Muscle of leg (tissue), 11 donors: ENCODE data around the gene GPC3. TPM values are rescaled to one million over a fixed set of nuclear protein-coding genes. Genes with fewer than 3 reads are reported as not detected.
A peak's percentile ranks its signal among the peaks of the same experiment; 100 is the strongest.

ENCODE experiments used
- DNase-seq: peaks from one replicate; pipeline ENCODE4 v3.0.0; 2013
- H3K27ac ChIP-seq: one replicate; pipeline ENCODE4 v1.5.1; 2013; ENCODE audit warnings: mild to moderate bottlenecking, low read length, control low read depth
- H3K27me3 ChIP-seq: one replicate; pipeline ENCODE4 v1.6.1; 2013; ENCODE audit warnings: low read length; ENCODE audit not compliant: control insufficient read depth, insufficient read depth
- H3K36me3 ChIP-seq: one replicate; pipeline ENCODE4 v1.6.1; 2013; ENCODE audit warnings: low read length; ENCODE audit not compliant: control insufficient read depth, insufficient read depth
- H3K4me1 ChIP-seq: one replicate; pipeline ENCODE4 v1.6.1; 2013; ENCODE audit warnings: low read length; ENCODE audit not compliant: control insufficient read depth, insufficient read depth
- H3K4me3 ChIP-seq: one replicate; pipeline ENCODE4 v1.5.1; 2013; ENCODE audit warnings: low read length, control low read depth
- H3K9me3 ChIP-seq: replicated peaks from 2 replicates; pipeline ENCODE4 v1.6.1; 2013; ENCODE audit warnings: low read depth, low read length; ENCODE audit not compliant: control insufficient read depth
- WGBS: methylation state at CpG from one replicate; pipeline ENCODE4 v1.1.5; 2013; ENCODE audit warnings: missing lambda C conversion rate; ENCODE audit not compliant: insufficient coverage; 5-methylcytosine and 5-hydroxymethylcytosine counted together
- polyA plus RNA-seq, 8 donors: library from polyadenylated mRNA; unstranded; fragments of 120-200 nt; gene quantifications; one replicate each; pipeline versions ENCODE4 v1.2.1 to v1.2.3, GENCODE V29; 2013; ENCODE audit warnings: inconsistent platforms in 1 of 8, low replicate concordance in 1 of 8; ENCODE audit not compliant: insufficient read length in 8 of 8, insufficient read depth in 1 of 8
- total RNA-seq: library from RNA; stranded (reverse); fragments of 120-200 nt; gene quantifications from one replicate; pipeline ENCODE4 v1.2.4, GENCODE V29; 2013

The GPC3 gene
- total and polyA plus RNA-seq, 9 donors, result 271 to 581 (median 367) TPM

GRCh38 chrX:133549295-133549933, 436.0 kb downstream of the GPC3 start:
- H3K36me3 ChIP-seq, result peaks cover 3% of the 10 kb centered on the region
- H3K27ac ChIP-seq, result no peak overlapping the region
- peaks cover 2% of the 10 kb centered on the region for H3K4me1 ChIP-seq
- DNase-seq, result no peak
- H3K4me3 ChIP-seq, result no peak overlapping the region
- H3K27me3 ChIP-seq, result peaks cover 2% of the 10 kb centered on the region
- H3K9me3 ChIP-seq, result peaks cover 3% of the 10 kb centered on the region

- Histone ChIP-seq H3K4me3 (no peak overlapping the region), H3K27ac (no peak overlapping the region), H3K9me3 (peaks cover 3% of the 10 kb centered on the region), H3K4me1 (peaks cover 10% of the 10 kb centered on the region), H3K27me3 (peaks cover 5% of the 10 kb centered on the region), H3K36me3 (peaks cover 3% of the 10 kb centered on the region)
- DNase-seq, result no peak
Observed at GRCh38 chrX:133546441-133546840, 439.0 kb downstream of the GPC3 start.

GRCh38 chrX:133544778-133545177, 440.6 kb downstream of the GPC3 start:
- WGBS, result 100% methylated on average over 1 of the region's 3 CpGs
- Histone ChIP-seq H3K4me1 (peaks cover 10% of the 10 kb centered on the region), H3K27me3 (peaks cover 7% of the 10 kb centered on the region), H3K4me3 (no peak overlapping the region), H3K36me3 (peaks cover 3% of the 10 kb centered on the region), H3K27ac (peak overlapping the region; percentile 20), H3K9me3 (peaks cover 3% of the 10 kb centered on the region)
- DNase-seq, result no peak

GRCh38 chrX:133544115-133544514, 441.3 kb downstream of the GPC3 start:
- Histone ChIP-seq H3K4me3 (no peak overlapping the region), H3K27ac (peak overlapping the region; percentile 3), H3K27me3 (peaks cover 7% of the 10 kb centered on the region), H3K36me3 (peaks cover 3% of the 10 kb centered on the region), H3K9me3 (peaks cover 3% of the 10 kb centered on the region), H3K4me1 (peaks cover 10% of the 10 kb centered on the region)
- WGBS, result 40% methylated on average over 1 of the region's 3 CpGs
- peak; percentile 64 for DNase-seq

- WGBS, result 86% methylated on average over 1 of the region's 2 CpGs
- Histone ChIP-seq H3K27ac (peak overlapping the region; percentile 2), H3K4me3 (no peak overlapping the region), H3K4me1 (peaks cover 10% of the 10 kb centered on the region), H3K27me3 (peaks cover 7% of the 10 kb centered on the region), H3K9me3 (peaks cover 3% of the 10 kb centered on the region), H3K36me3 (peaks cover 3% of the 10 kb centered on the region)
- no peak for DNase-seq
Observed at GRCh38 chrX:133543654-133544053, 441.7 kb downstream of the GPC3 start.

- Histone ChIP-seq H3K9me3 (peaks cover 3% of the 10 kb centered on the region), H3K4me3 (no peak overlapping the region), H3K27ac (peak overlapping the region; percentile 35), H3K27me3 (peaks cover 7% of the 10 kb centered on the region), H3K4me1 (peaks cover 10% of the 10 kb centered on the region), H3K36me3 (peaks cover 3% of the 10 kb centered on the region)
- DNase-seq, result no peak
- 8% methylated on average over 2 of the region's 3 CpGs for WGBS
Observed at GRCh38 chrX:133542476-133542875, 442.9 kb downstream of the GPC3 start.

- DNase-seq, result peak; percentile 54
Observed at GRCh38 chrX:133541021-133541420, 444.4 kb downstream of the GPC3 start.

GRCh38 chrX:133538148-133538547, 447.2 kb downstream of the GPC3 start:
- Histone ChIP-seq H3K27ac (no peak overlapping the region), H3K36me3 (peaks cover 4% of the 10 kb centered on the region), H3K4me3 (no peak overlapping the region), H3K27me3 (peaks cover 14% of the 10 kb centered on the region), H3K4me1 (peaks cover 10% of the 10 kb centered on the region), H3K9me3 (no peaks in the 10 kb centered on the region)
- no CpG with 5 or more reads among the region's 4 CpGs for WGBS
- peak; percentile 42 for DNase-seq

More at GRCh38 chrX:133541021-133541420, 444.4 kb downstream of the GPC3 start:
- H3K4me3 ChIP-seq, result no peak overlapping the region
- H3K27ac ChIP-seq, result peak overlapping the region; percentile 1
- H3K9me3 ChIP-seq, result no peaks in the 10 kb centered on the region
- H3K36me3 ChIP-seq, result peaks cover 3% of the 10 kb centered on the region
- H3K27me3 ChIP-seq, result peaks cover 15% of the 10 kb centered on the region
- H3K4me1 ChIP-seq, result peaks cover 10% of the 10 kb centered on the region

- peaks cover 12% of the 10 kb centered on the region for H3K27me3 ChIP-seq
- no peak overlapping the region for H3K27ac ChIP-seq
- no peak for DNase-seq
- H3K4me1 ChIP-seq, result peaks cover 3% of the 10 kb centered on the region
- 78% methylated on average over 3 of the region's 3 CpGs for WGBS
- H3K36me3 ChIP-seq, result peaks cover 4% of the 10 kb centered on the region
- no peak overlapping the region for H3K4me3 ChIP-seq
- no peaks in the 10 kb centered on the region for H3K9me3 ChIP-seq
Observed at GRCh38 chrX:133537142-133537541, 448.3 kb downstream of the GPC3 start.

GRCh38 chrX:133535066-133535465, 450.3 kb downstream of the GPC3 start:
- Histone ChIP-seq H3K9me3 (no peaks in the 10 kb centered on the region), H3K36me3 (peaks cover 4% of the 10 kb centered on the region), H3K4me1 (no peaks in the 10 kb centered on the region), H3K4me3 (no peak overlapping the region), H3K27ac (no peak overlapping the region), H3K27me3 (peaks cover 9% of the 10 kb centered on the region)
- no peak for DNase-seq
- 63% methylated on average over 1 of the region's 2 CpGs for WGBS

GRCh38 chrX:133534172-133534571, 451.2 kb downstream of the GPC3 start:
- no CpG with 5 or more reads among the region's 4 CpGs for WGBS
- DNase-seq, result no peak
- no peak overlapping the region for H3K27ac ChIP-seq

More at GRCh38 chrX:133534172-133534571, 451.2 kb downstream of the GPC3 start:
- Histone ChIP-seq H3K27me3 (peaks cover 9% of the 10 kb centered on the region), H3K36me3 (peaks cover 4% of the 10 kb centered on the region), H3K9me3 (no peaks in the 10 kb centered on the region), H3K4me3 (no peak overlapping the region), H3K4me1 (no peaks in the 10 kb centered on the region)
